GM23248 (cell line): Measurements from ENCODE around the gene TMPRSS11A.

Experiments used
- EZH2 ChIP-seq: fragments of 200-600 bp; sonication (generic); IDR thresholded peaks from 2 replicates; pipeline ENCODE4 v1.6.1; 2018; ENCODE audit warnings: antibody characterized with exemption, mild to moderate bottlenecking; ENCODE audit not compliant: insufficient read depth, poor library complexity, severe bottlenecking
- EZH2phosphoT487 ChIP-seq: fragments of 200-600 bp; sonication (generic); IDR thresholded peaks from 2 replicates; pipeline ENCODE4 v1.6.1; 2018; ENCODE audit warnings: antibody characterized with exemption, moderate library complexity, mild to moderate bottlenecking, low read depth; ENCODE audit not compliant: insufficient read depth

- TF ChIP-seq EZH2 (no peak), EZH2phosphoT487 (no peak)
Observed at GRCh38 chr4:68011684-68012083, 48.4 kb upstream of the TMPRSS11A start.
